Hepatocyte (in vitro differentiated cells): ENCODE measurements around the gene OLFM4. TPM values are rescaled to one million over a fixed set of nuclear protein-coding genes. Genes with fewer than 3 reads are reported as not detected.
"Not testable (repeated sequence)": the region's sequence is repeated elsewhere in the genome, so short reads cannot be mapped to it uniquely, and the experiment has no call there.

Experiments used
- DNase-seq: peaks from one replicate; pipeline ENCODE4 v3.0.0-alpha.2; 2016; ENCODE audit warnings: low spot score
- H2AFZ ChIP-seq: fragments of 200-600 bp; sonication (generic); 2 replicates; pipeline ENCODE4 v1.6.0; 2016; ENCODE audit warnings: antibody characterized with exemption, mild to moderate bottlenecking
- H3K27ac ChIP-seq: fragments of 200-600 bp; sonication (generic); 2 replicates; pipeline ENCODE4 v1.5.1; 2016; ENCODE audit warnings: mild to moderate bottlenecking
- H3K27me3 ChIP-seq: fragments of 200-600 bp; sonication (generic); 2 replicates; pipeline ENCODE4 v1.6.1; 2016
- H3K36me3 ChIP-seq: fragments of 200-600 bp; sonication (generic); replicated peaks from 2 replicates; pipeline ENCODE4 v1.5.1; 2016; ENCODE audit warnings: low read depth; ENCODE audit not compliant: insufficient read depth
- H3K4me1 ChIP-seq: fragments of 200-600 bp; sonication (generic); 2 replicates; pipeline ENCODE4 v1.5.1; 2016; ENCODE audit warnings: mild to moderate bottlenecking, moderate library complexity; ENCODE audit not compliant: insufficient read depth
- H3K4me2 ChIP-seq: fragments of 200-600 bp; sonication (generic); 2 replicates; pipeline ENCODE4 v1.6.0; 2016
- H3K4me3 ChIP-seq: fragments of 200-600 bp; sonication (generic); 2 replicates; pipeline ENCODE4 v1.5.1; 2016; ENCODE audit warnings: mild to moderate bottlenecking
- H3K79me2 ChIP-seq: fragments of 200-600 bp; sonication (generic); 2 replicates; pipeline ENCODE4 v1.6.0; 2017; ENCODE audit warnings: mild to moderate bottlenecking
- H3K9me2 ChIP-seq: fragments of 200-600 bp; sonication (generic); replicated peaks from 2 replicates; pipeline ENCODE4 v1.6.0; 2017; ENCODE audit warnings: mild to moderate bottlenecking; ENCODE audit not compliant: insufficient read depth
- H3K9me3 ChIP-seq: fragments of 200-600 bp; sonication (generic); 2 replicates; pipeline ENCODE4 v1.5.1; 2016; ENCODE audit warnings: low read depth, mild to moderate bottlenecking
- H4K20me1 ChIP-seq: fragments of 200-600 bp; sonication (generic); 2 replicates; pipeline ENCODE4 v1.6.0; 2016; ENCODE audit warnings: mild to moderate bottlenecking; ENCODE audit not compliant: insufficient read depth, poor library complexity, severe bottlenecking
- EZH2 ChIP-seq: fragments of 200-600 bp; sonication (generic); IDR thresholded peaks from 2 replicates; pipeline ENCODE4 v1.6.1; 2016; ENCODE audit warnings: antibody characterized with exemption, mild to moderate bottlenecking, borderline replicate concordance
- EZH2phosphoT487 ChIP-seq: fragments of 200-600 bp; sonication (generic); IDR thresholded peaks from one replicate; pipeline ENCODE4 v1.6.1; 2018; ENCODE audit warnings: antibody characterized with exemption, mild to moderate bottlenecking, low read depth, moderate library complexity; ENCODE audit not compliant: unreplicated experiment, severe bottlenecking
- WGBS: methylation state at CpG from one replicate; pipeline ENCODE4 v1.1.6; 2016; ENCODE audit warnings: low lambda C conversion rate; ENCODE audit errors: missing lambda C conversion rate; 5-methylcytosine and 5-hydroxymethylcytosine counted together
- polyA plus RNA-seq: library from polyadenylated mRNA; unstranded; fragments of >200 nt; fragmentation: Nextera tagmentation; extraction: Ambion mirVana; gene quantifications from 2 replicates; pipeline ENCODE4 v1.2.1, GENCODE V29; 2016
- total RNA-seq: library from RNA; depleted of rRNA; stranded (reverse); fragments of >200 nt; gene quantifications from 2 replicates; pipeline ENCODE4 v1.2.3, GENCODE V29; 2014
- TF ChIP-seq, protein P1 (sequence below): fragments of 200-600 bp; sonication (generic); IDR thresholded peaks from 2 replicates; pipeline ENCODE4 v1.5.1; 2016; ENCODE audit warnings: antibody characterized with exemption, mild to moderate bottlenecking; ENCODE audit not compliant: poor library complexity

The OLFM4 gene
- total and polyA plus RNA-seq, 2 experiments from 2014 or later = 4.5 to 20.7 TPM

- no peaks in the 10 kb centered on the region for H3K9me2 ChIP-seq
- 75% methylated on average over 3 of the region's 3 CpGs for WGBS
- no peaks in the 10 kb centered on the region for H3K79me2 ChIP-seq
- no peak overlapping the region for H2AFZ ChIP-seq
- no peaks in the 10 kb centered on the region for H4K20me1 ChIP-seq
- DNase-seq = no peak
- no peaks in the 10 kb centered on the region for H3K27me3 ChIP-seq
- TF ChIP-seq EZH2 (no peak), EZH2phosphoT487 (no peak)
- TF ChIP-seq, protein P1, sequence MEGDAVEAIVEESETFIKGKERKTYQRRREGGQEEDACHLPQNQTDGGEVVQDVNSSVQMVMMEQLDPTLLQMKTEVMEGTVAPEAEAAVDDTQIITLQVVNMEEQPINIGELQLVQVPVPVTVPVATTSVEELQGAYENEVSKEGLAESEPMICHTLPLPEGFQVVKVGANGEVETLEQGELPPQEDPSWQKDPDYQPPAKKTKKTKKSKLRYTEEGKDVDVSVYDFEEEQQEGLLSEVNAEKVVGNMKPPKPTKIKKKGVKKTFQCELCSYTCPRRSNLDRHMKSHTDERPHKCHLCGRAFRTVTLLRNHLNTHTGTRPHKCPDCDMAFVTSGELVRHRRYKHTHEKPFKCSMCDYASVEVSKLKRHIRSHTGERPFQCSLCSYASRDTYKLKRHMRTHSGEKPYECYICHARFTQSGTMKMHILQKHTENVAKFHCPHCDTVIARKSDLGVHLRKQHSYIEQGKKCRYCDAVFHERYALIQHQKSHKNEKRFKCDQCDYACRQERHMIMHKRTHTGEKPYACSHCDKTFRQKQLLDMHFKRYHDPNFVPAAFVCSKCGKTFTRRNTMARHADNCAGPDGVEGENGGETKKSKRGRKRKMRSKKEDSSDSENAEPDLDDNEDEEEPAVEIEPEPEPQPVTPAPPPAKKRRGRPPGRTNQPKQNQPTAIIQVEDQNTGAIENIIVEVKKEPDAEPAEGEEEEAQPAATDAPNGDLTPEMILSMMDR = no peak
- no peak overlapping the region for H3K4me2 ChIP-seq
- no peaks in the 10 kb centered on the region for H3K9me3 ChIP-seq
- H3K4me3 ChIP-seq = no peak overlapping the region
- no peak overlapping the region for H3K27ac ChIP-seq
- H3K4me1 ChIP-seq = peaks cover 3% of the 10 kb centered on the region
- H3K36me3 ChIP-seq = no peaks in the 10 kb centered on the region
Measured at GRCh38 chr13:53012707-53013106, 15.9 kb upstream of the OLFM4 start.

- TF ChIP-seq, protein P1 = no peak
- no peak for TF ChIP-seq EZH2
- TF ChIP-seq EZH2phosphoT487 = no peak
- Histone ChIP-seq H3K4me2 (no peak overlapping the region), H3K27me3 (no peaks in the 10 kb centered on the region), H3K79me2 (no peaks in the 10 kb centered on the region), H3K27ac (no peak overlapping the region), H3K9me2 (no peaks in the 10 kb centered on the region), H2AFZ (no peak overlapping the region), H3K4me1 (peaks cover 3% of the 10 kb centered on the region), H4K20me1 (no peaks in the 10 kb centered on the region), H3K4me3 (no peak overlapping the region), H3K36me3 (no peaks in the 10 kb centered on the region), H3K9me3 (no peaks in the 10 kb centered on the region)
- DNase-seq = no peak
- 81% methylated on average over 5 of the region's 5 CpGs for WGBS
Measured at GRCh38 chr13:53013113-53013512, 15.5 kb upstream of the OLFM4 start.

GRCh38 chr13:53014018-53014417 lies 14.6 kb upstream of the OLFM4 start:
- not testable (repeated sequence) for DNase-seq, H2AFZ ChIP-seq, H3K36me3 ChIP-seq, H3K4me2 ChIP-seq, H3K79me2 ChIP-seq, H3K4me1 ChIP-seq, H3K4me3 ChIP-seq, H3K9me2 ChIP-seq, H4K20me1 ChIP-seq, H3K9me3 ChIP-seq, H3K27ac ChIP-seq, H3K27me3 ChIP-seq
- 85% methylated on average over 3 of the region's 3 CpGs for WGBS

- Histone ChIP-seq H4K20me1 (no peaks in the 10 kb centered on the region), H3K36me3 (no peaks in the 10 kb centered on the region), H3K9me3 (no peaks in the 10 kb centered on the region), H3K9me2 (no peaks in the 10 kb centered on the region), H3K4me3 (no peak overlapping the region), H3K4me1 (peaks cover 3% of the 10 kb centered on the region), H3K27ac (no peak overlapping the region), H3K79me2 (no peaks in the 10 kb centered on the region), H3K27me3 (no peaks in the 10 kb centered on the region), H2AFZ (no peak overlapping the region), H3K4me2 (no peak overlapping the region)
- 84% methylated on average over 8 of the region's 8 CpGs for WGBS
- no peak for DNase-seq
- TF ChIP-seq EZH2 (no peak), EZH2phosphoT487 (no peak)
- TF ChIP-seq, protein P1 = no peak
Measured at GRCh38 chr13:53014495-53015443, 13.8 kb upstream of the OLFM4 start.
